Endothelial cell of umbilical vein (primary cell): ENCODE measurements around the gene POP7.

Experiments used
- CTCF ChIP-seq, 2 donors: IDR thresholded peaks; 1 replicate in 1 of 2; 2 replicates in 1 of 2; pipeline ENCODE4 v1.5.1; 2011; ENCODE audit warnings: low read length in 2 of 2, mild to moderate bottlenecking in 2 of 2, moderate library complexity in 2 of 2, control low read depth in 1 of 2, inconsistent platforms in 1 of 2, low read depth in 1 of 2; ENCODE audit not compliant: insufficient read depth in 1 of 2; ENCODE audit errors: extremely low read depth in 1 of 2
- EZH2 ChIP-seq: IDR thresholded peaks from 2 replicates; pipeline ENCODE4 v1.6.1; 2012; ENCODE audit warnings: borderline replicate concordance, low read depth, mild to moderate bottlenecking, moderate library complexity, low read length, inconsistent platforms; ENCODE audit not compliant: severe bottlenecking
- FOS ChIP-seq: IDR thresholded peaks from 2 replicates; pipeline ENCODE4 v1.6.1; 2011; ENCODE audit warnings: mild to moderate bottlenecking, low read length, moderate library complexity, borderline replicate concordance; ENCODE audit not compliant: insufficient read depth
- GATA2 ChIP-seq: IDR thresholded peaks from 2 replicates; pipeline ENCODE4 v1.7.0; 2011; ENCODE audit warnings: low read depth, mild to moderate bottlenecking, moderate library complexity, mixed read lengths, low read length; ENCODE audit not compliant: insufficient read length, insufficient read depth
- JUN ChIP-seq: IDR thresholded peaks from 2 replicates; pipeline ENCODE4 v1.6.1; 2011; ENCODE audit warnings: borderline replicate concordance, low read depth; ENCODE audit not compliant: insufficient read length, insufficient read depth
- MAX ChIP-seq: IDR thresholded peaks from 2 replicates; pipeline ENCODE4 v1.6.1; 2011; ENCODE audit not compliant: insufficient read depth, insufficient read length
- MYC ChIP-seq: IDR thresholded peaks from one replicate; pipeline ENCODE4 v1.6.1; 2011; ENCODE audit warnings: mild to moderate bottlenecking, low read depth, low read length
- POLR2A ChIP-seq: IDR thresholded peaks from 2 replicates; pipeline ENCODE4 v1.6.1; 2012; ENCODE audit warnings: low read depth, mild to moderate bottlenecking, control low read depth, low read length
- POLR2AphosphoS5 ChIP-seq: IDR thresholded peaks from 2 replicates; pipeline ENCODE4 v1.6.1; 2012; ENCODE audit warnings: low read depth, mild to moderate bottlenecking, control low read depth, low read length, moderate library complexity; ENCODE audit not compliant: insufficient read depth

GRCh38 chr7:100723732-100724275 is 17.9 kb downstream of the POP7 start:
- TF ChIP-seq CTCF (IDR thresholded peaks at IDR 0.05; ENCODE audit: extremely low read depth in 1 of 2, insufficient read depth in 1 of 2, low read depth in 1 of 2, low read length in 2 of 2) (no peak), POLR2AphosphoS5 (no peak), POLR2A (no peak), EZH2 (no peak), GATA2 (no peak), MAX (no peak), JUN (no peak), FOS (no peak), MYC (no peak)
